Measurements from ENCODE around the gene PRKX. TPM values are rescaled to one million over a fixed set of nuclear protein-coding genes. Genes with fewer than 3 reads are reported as not detected.
A peak's percentile ranks its signal among the peaks of the same experiment; 100 is the strongest.
"Not testable (repeated sequence)": the region's sequence is repeated elsewhere in the genome, so short reads cannot be mapped to it uniquely, and the experiment has no call there.

Gene PRKX
- total and polyA plus RNA-seq, 2 of the 8 experiments (the other 6 are each of a cell fraction or from before 2014, with no cell fraction given) = 19.4 to 55.3 TPM

GRCh38 chrX:3711331-3711917 is 2.0 kb downstream of the PRKX start (continued):
- TF ChIP-seq ATF2 (IDR thresholded peaks at IDR 0.05; ENCODE audit: low read length) (no peak), BACH1 (IDR thresholded peaks at IDR 0.05; ENCODE audit: low read length) (no peak), SP1 (IDR thresholded peaks at IDR 0.05; ENCODE audit: low read depth, low read length) (no peak), SUZ12 (IDR thresholded peaks at IDR 0.05; ENCODE audit: low read length) (no peak), SIRT6 (IDR thresholded peaks at IDR 0.05; ENCODE audit: low read length) (no peak), CEBPB (IDR thresholded peaks at IDR 0.05; ENCODE audit: low read depth, low read length) (no peak), JUND (IDR thresholded peaks at IDR 0.05; ENCODE audit: low read length) (no peak)

- H2BK15ac ChIP-seq (ENCODE audit: low read length); H3K9me3 ChIP-seq (ENCODE audit: insufficient read depth in 2 of 2, low read depth in 1 of 2, low read length in 1 of 2); H2BK20ac ChIP-seq (ENCODE audit: low read length); H3K27ac ChIP-seq (ENCODE audit: low read depth, low read length); CTCF ChIA-PET (ENCODE audit: partially characterized antibody); H3K23ac ChIP-seq (ENCODE audit: insufficient read length); H2BK5ac ChIP-seq (ENCODE audit: low read depth, low read length); H3K4me3 ChIP-seq (ENCODE audit: extremely low read depth in 1 of 4, insufficient read depth in 2 of 4, low read depth in 3 of 4, low read length in 4 of 4); H3K9ac ChIP-seq (replicated peaks in 1 of 4; ENCODE audit: extremely low read depth in 1 of 4, low read depth in 3 of 4, low read length in 3 of 4); H4K5ac ChIP-seq (ENCODE audit: insufficient read length, low read depth, low read length); H3K27me3 ChIP-seq (replicated peaks in 1 of 4; ENCODE audit: control insufficient read depth in 3 of 4, extremely low read depth in 1 of 4, insufficient read depth in 3 of 4, low read length in 3 of 4); H2BK12ac ChIP-seq (ENCODE audit: low read depth, low read length); H4K8ac ChIP-seq (ENCODE audit: extremely low read depth, insufficient read depth, low read length); DNase-seq (ENCODE audit: low read depth in 1 of 2, low spot score in 2 of 2); H2BK120ac ChIP-seq (replicated peaks; ENCODE audit: low read depth, low read length); H2AK5ac ChIP-seq (ENCODE audit: low read depth, low read length); H3K23me2 ChIP-seq (ENCODE audit: low read depth, low read length); H3K18ac ChIP-seq (ENCODE audit: extremely low read depth, low read length); H4K91ac ChIP-seq (replicated peaks; ENCODE audit: insufficient read length, low read length); H3K4me1 ChIP-seq (replicated peaks in 1 of 4; ENCODE audit: control insufficient read depth in 3 of 4, insufficient read depth in 4 of 4, low read length in 3 of 4); H3K36me3 ChIP-seq (ENCODE audit: control insufficient read depth in 2 of 4, insufficient read depth in 4 of 4, low read length in 3 of 4); H3K4me2 ChIP-seq (ENCODE audit: insufficient read depth in 1 of 2, low read depth in 2 of 2, low read length in 2 of 2); H3K56ac ChIP-seq (replicated peaks; ENCODE audit: insufficient read length, low read depth, low read length); H4K20me1 ChIP-seq (replicated peaks in 1 of 2; ENCODE audit: control insufficient read depth in 1 of 2, insufficient read depth in 2 of 2, low read length in 2 of 2); H3K4ac ChIP-seq (replicated peaks; ENCODE audit: insufficient read length, low read depth, low read length); H2AFZ ChIP-seq (ENCODE audit: low read length); H3K79me1 ChIP-seq (ENCODE audit: low read depth, low read length); H3K14ac ChIP-seq (ENCODE audit: insufficient read length): not testable (repeated sequence)
- POLR2A ChIA-PET (ENCODE audit: partially characterized antibody) = interaction anchor here (0.6 kb wide), 1 partner anchor 19 kb away, joined by 3 read pairs; no protein-coding TSS in a partner anchor
- peak; percentile 100 for FAIRE-seq
- 80% methylated on average over 6 of the region's 8 CpGs; no CpG with 5 or more reads in 1 of the 2 experiments for WGBS, 2 experiments (ENCODE audit: extremely low coverage in 1 of 2, insufficient coverage in 1 of 2, insufficient read length in 1 of 2, insufficient replicate concordance in 2 of 2, low coverage in 1 of 2, low lambda C conversion rate in 2 of 2, missing lambda C conversion rate in 1 of 2)
- peaks cover 0 to 65% of the 10 kb centered on the region in 2 experiments; a peak in 2 of 4 replicates for H3K79me2 ChIP-seq (ENCODE audit: control insufficient read depth in 1 of 2, insufficient read depth in 2 of 2, low read length in 2 of 2)
These were observed 5.7 kb downstream of the PRKX start for GRCh38 chrX:3707673-3708274.
